DOHH2 (cell line): ENCODE measurements around the gene PPIA.

Experiments used
- CTCF ChIP-seq: fragments of 200-600 bp; sonication (generic); IDR thresholded peaks from one replicate; pipeline ENCODE4 v1.5.1; 2014; ENCODE audit warnings: antibody characterized with exemption, mild to moderate bottlenecking, low read depth, low read length; ENCODE audit not compliant: poor library complexity, severe bottlenecking
- EZH2phosphoT487 ChIP-seq: fragments of 200-600 bp; sonication (generic); IDR thresholded peaks from 2 replicates; pipeline ENCODE4 v1.6.1; 2017; ENCODE audit warnings: borderline replicate concordance, mild to moderate bottlenecking, antibody characterized with exemption, low read length, moderate library complexity, mixed read lengths

- TF ChIP-seq EZH2phosphoT487 (no peak), CTCF (no peak)
These were observed 45.4 kb upstream of the PPIA start for GRCh38 chr7:44750921-44751571.
